Loucy (cell line): ENCODE results near the gene RALGAPA1.

ENCODE experiments used
- H2AFZ ChIP-seq: fragments of 200-600 bp; sonication (generic); 2 replicates; pipeline ENCODE4 v1.6.0; 2016; ENCODE audit warnings: antibody characterized with exemption, mild to moderate bottlenecking, low read length, moderate library complexity
- H3F3A ChIP-seq: fragments of 200-600 bp; 2 replicates; pipeline ENCODE4 v1.6.0; 2016; ENCODE audit warnings: antibody characterized with exemption, low read depth, mild to moderate bottlenecking
- H3K27me3 ChIP-seq: fragments of 200-600 bp; sonication (generic); 2 replicates; pipeline ENCODE4 v1.6.1; 2014; ENCODE audit warnings: low read length, mild to moderate bottlenecking; ENCODE audit not compliant: insufficient read depth, poor library complexity, severe bottlenecking
- H3K36me3 ChIP-seq: fragments of 200-600 bp; sonication (generic); 2 replicates; pipeline ENCODE4 v1.6.1; 2016; ENCODE audit warnings: low read length; ENCODE audit not compliant: insufficient read depth
- H3K4me1 ChIP-seq: fragments of 200-600 bp; sonication (generic); 2 replicates; pipeline ENCODE4 v1.5.1; 2014; ENCODE audit warnings: low read length, mild to moderate bottlenecking; ENCODE audit not compliant: insufficient read depth, poor library complexity, severe bottlenecking
- H3K4me2 ChIP-seq: fragments of 200-600 bp; sonication (generic); 2 replicates; pipeline ENCODE4 v1.6.0; 2014; ENCODE audit warnings: antibody characterized with exemption, low read length, low read depth, mild to moderate bottlenecking; ENCODE audit not compliant: poor library complexity, severe bottlenecking
- H3K4me3 ChIP-seq: fragments of 200-600 bp; sonication (generic); 2 replicates; pipeline ENCODE4 v1.5.1; 2014; ENCODE audit warnings: low read length, mild to moderate bottlenecking, mixed read lengths; ENCODE audit not compliant: poor library complexity, severe bottlenecking
- H3K79me2 ChIP-seq: fragments of 200-600 bp; sonication (generic); 2 replicates; pipeline ENCODE4 v1.6.1; 2014; ENCODE audit warnings: low read length; ENCODE audit not compliant: insufficient read depth
- H3K9ac ChIP-seq: fragments of 200-600 bp; sonication (generic); 2 replicates; pipeline ENCODE4 v1.6.0; 2014; ENCODE audit warnings: mild to moderate bottlenecking, low read depth, low read length, moderate library complexity; ENCODE audit not compliant: poor library complexity, severe bottlenecking
- H3K9me2 ChIP-seq: fragments of 200-600 bp; sonication (generic); replicated peaks from 2 replicates; pipeline ENCODE4 v1.6.1; 2016; ENCODE audit warnings: low read depth, low read length, mixed read lengths
- H3K9me3 ChIP-seq: fragments of 200-600 bp; sonication (generic); 2 replicates; pipeline ENCODE4 v1.6.1; 2014; ENCODE audit warnings: mild to moderate bottlenecking, antibody characterized with exemption, low read length, low read depth; ENCODE audit not compliant: insufficient read depth
- H4K20me1 ChIP-seq: fragments of 200-600 bp; sonication (generic); 2 replicates; pipeline ENCODE4 v1.6.0; 2014; ENCODE audit warnings: antibody characterized with exemption, low read length, mild to moderate bottlenecking; ENCODE audit not compliant: insufficient read depth, poor library complexity, severe bottlenecking
- CTCF ChIP-seq: fragments of 200-600 bp; sonication (generic); conservative IDR thresholded peaks from 2 replicates; pipeline ENCODE4 v1.5.1; 2014; ENCODE audit warnings: mild to moderate bottlenecking, antibody characterized with exemption, low read length
- EZH2phosphoT487 ChIP-seq: fragments of 200-600 bp; IDR thresholded peaks from 2 replicates; pipeline ENCODE4 v1.6.1; 2018; ENCODE audit warnings: antibody characterized with exemption, mild to moderate bottlenecking, moderate library complexity, borderline replicate concordance

RALGAPA1 gene

GRCh38 chr14:35695072-35695471, 114.0 kb downstream of the RALGAPA1 start:
- no peaks in the 10 kb centered on the region for H3K36me3 ChIP-seq
- TF ChIP-seq CTCF (no peak), EZH2phosphoT487 (no peak)
- no peaks in the 10 kb centered on the region for H4K20me1 ChIP-seq
- peak overlapping the region; percentile 97 for H3K4me2 ChIP-seq
- no peak overlapping the region for H3K9ac ChIP-seq
- H3K9me3 ChIP-seq: no peaks in the 10 kb centered on the region
- no peaks in the 10 kb centered on the region for H3K79me2 ChIP-seq
- peaks cover 54% of the 10 kb centered on the region for H3K4me1 ChIP-seq
- H3K4me3 ChIP-seq: no peak overlapping the region
- no peak overlapping the region for H2AFZ ChIP-seq
- no peaks in the 10 kb centered on the region for H3K9me2 ChIP-seq
- no peaks in the 10 kb centered on the region for H3K27me3 ChIP-seq
- H3F3A ChIP-seq: peaks cover 15% of the 10 kb centered on the region

- Histone ChIP-seq H3K79me2 (no peaks in the 10 kb centered on the region), H3K4me1 (peaks cover 33% of the 10 kb centered on the region), H3F3A (no peaks in the 10 kb centered on the region; the same call in 1 of the 2 replicates), H3K4me2 (peak overlapping the region; percentile 61), H2AFZ (no peak overlapping the region), H4K20me1 (no peaks in the 10 kb centered on the region), H3K4me3 (no peak overlapping the region), H3K9me2 (no peaks in the 10 kb centered on the region), H3K9ac (no peak overlapping the region), H3K36me3 (no peaks in the 10 kb centered on the region), H3K27me3 (no peaks in the 10 kb centered on the region), H3K9me3 (no peaks in the 10 kb centered on the region)
- TF ChIP-seq EZH2phosphoT487: no peak; the same call in 1 of the 2 replicates
- no peak for TF ChIP-seq CTCF
These were observed 120.1 kb downstream of the RALGAPA1 start for GRCh38 chr14:35689000-35689460.

- H2AFZ ChIP-seq: no peak overlapping the region
- H3K36me3 ChIP-seq: no peaks in the 10 kb centered on the region
- no peaks in the 10 kb centered on the region for H4K20me1 ChIP-seq
- no peaks in the 10 kb centered on the region for H3K9me3 ChIP-seq
- peak overlapping the region; percentile 61 for H3K4me2 ChIP-seq
- H3K4me3 ChIP-seq: no peak overlapping the region
- no peaks in the 10 kb centered on the region for H3K79me2 ChIP-seq
- peaks cover 26% of the 10 kb centered on the region for H3K4me1 ChIP-seq
- no peaks in the 10 kb centered on the region for H3K27me3 ChIP-seq
- H3F3A ChIP-seq: no peaks in the 10 kb centered on the region; the same call in 1 of the 2 replicates
- TF ChIP-seq CTCF (no peak), EZH2phosphoT487 (no peak)
- no peak overlapping the region for H3K9ac ChIP-seq
- H3K9me2 ChIP-seq: no peaks in the 10 kb centered on the region
These were observed 120.8 kb downstream of the RALGAPA1 start for GRCh38 chr14:35688126-35688826.
